IPS-11a (cell line): Measurements from ENCODE around the gene LMBRD2.
"Not testable (repeated sequence)": the region's sequence is repeated elsewhere in the genome, so short reads cannot be mapped to it uniquely, and the experiment has no call there.

Source experiments
- H3K4me3 ChIP-seq: one replicate; pipeline ENCODE4 v1.5.1; 2013; ENCODE audit warnings: low read depth, low read length, control low read depth

The LMBRD2 gene

DNA sequence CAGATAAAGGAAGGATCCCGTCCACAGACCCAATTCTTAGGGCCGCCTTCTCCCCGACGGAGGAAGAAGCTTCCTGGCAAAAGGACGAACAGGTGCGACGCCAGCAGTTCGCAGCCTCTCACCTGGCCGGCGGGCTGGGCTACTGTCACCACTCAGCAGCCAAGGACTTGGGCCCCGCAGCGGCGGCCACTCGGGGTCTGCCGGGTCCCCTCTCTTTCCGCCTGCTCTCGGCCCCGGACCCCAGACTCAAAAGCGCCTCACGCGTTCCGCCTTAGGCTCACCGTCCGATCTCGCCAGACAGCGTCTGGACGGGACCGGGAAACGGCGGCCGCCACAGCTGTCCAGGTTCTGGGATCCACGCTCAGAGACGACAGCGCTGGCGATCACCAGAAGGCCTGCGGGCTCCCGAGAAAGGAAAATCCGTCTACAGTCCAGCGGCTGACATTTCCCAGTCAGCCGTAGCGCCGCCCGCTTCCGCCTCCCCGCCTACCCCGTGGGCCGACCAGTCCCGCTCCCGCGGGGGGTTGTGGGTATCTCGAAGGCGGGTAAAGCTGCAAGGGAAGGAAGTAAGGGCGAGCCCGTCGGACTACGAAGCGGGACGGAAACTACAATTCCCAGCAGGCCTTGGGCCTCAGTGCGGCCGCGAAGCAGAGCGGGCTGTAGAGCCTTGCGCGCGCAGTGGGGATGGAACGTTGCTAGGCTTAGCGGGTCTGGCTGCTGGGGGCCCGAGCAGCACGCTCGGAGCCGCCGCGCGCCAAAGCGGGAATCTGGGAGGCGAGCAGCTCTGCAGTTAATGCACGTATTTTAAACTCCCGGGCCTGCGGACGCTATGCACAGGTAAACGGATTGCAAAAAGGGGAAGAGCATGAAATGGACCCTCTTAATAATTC is at the start of gene LMBRD2, which contains the start of gene SKP2:
Gene LMBRD2 (minus strand): TSS at position 454 of the 890 bp plus-strand sequence. CDS start 8,538 bp downstream, outside the sequence.
Gene SKP2 (plus strand): TSS at position 678 of the 890 bp plus-strand sequence. CDS start 152 bp downstream, at position 830.
- H3K4me3 ChIP-seq: peak within 1 kb of the TSS; percentile 96

DNA sequence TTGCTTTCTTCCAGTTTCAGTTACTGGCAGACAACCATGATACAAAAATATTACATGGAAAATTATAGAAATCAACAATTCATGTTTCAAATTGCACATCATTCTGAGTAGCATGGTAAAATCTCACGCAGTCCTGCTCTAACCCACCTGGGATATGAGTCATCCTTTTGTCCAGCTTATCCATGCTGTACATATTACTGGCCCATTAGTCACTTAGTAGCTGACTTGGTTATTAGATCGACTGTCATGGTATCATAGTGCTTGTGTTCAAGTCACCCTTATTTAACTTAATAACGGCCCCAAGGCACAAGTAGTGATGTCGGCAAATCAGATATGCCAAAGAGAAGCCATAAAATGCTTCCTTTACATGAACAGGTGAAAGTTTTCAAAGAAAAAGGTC is 48.8 kb upstream of the LMBRD2 start:
- no peak overlapping the region for H3K4me3 ChIP-seq

DNA sequence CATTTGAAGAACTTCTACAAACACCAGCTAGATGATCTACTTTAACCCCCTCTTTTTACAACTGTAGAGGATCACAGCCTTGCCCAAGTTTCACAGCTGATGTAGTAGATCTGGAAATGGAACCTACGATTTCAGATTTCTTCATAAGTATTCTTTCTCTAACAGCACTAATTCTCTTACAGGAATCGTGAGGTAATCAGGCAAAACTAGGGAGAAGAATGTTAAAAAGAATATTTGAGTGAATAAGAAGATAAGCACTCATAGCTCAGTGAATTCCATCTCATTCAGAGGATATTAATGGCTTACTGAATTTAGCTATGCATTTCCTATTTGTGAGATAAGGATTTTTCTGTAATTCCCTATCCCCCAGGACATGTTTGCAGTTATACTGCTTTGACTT is 47.9 kb upstream of the LMBRD2 start:
- H3K4me3 ChIP-seq: no peak overlapping the region

DNA sequence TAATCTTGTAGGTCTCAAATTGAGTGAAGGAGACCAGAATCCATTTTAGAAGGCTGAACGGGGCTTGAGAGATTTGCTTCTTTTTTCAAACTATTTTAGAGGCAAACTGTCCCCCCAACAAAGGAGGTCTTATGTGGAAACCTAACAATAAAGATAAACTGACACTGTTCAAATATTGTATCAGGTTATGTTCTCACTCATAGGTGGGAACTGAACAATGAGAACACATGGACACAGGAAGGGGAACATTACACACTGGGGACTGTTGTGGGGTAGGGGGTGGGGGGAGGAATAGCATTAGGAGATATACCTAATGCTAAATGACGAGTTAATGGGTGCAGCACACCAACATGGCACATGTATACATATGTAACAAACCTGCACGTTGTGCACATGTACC is 47.1 kb upstream of the LMBRD2 start:
- H3K4me3 ChIP-seq: not testable (repeated sequence)

DNA sequence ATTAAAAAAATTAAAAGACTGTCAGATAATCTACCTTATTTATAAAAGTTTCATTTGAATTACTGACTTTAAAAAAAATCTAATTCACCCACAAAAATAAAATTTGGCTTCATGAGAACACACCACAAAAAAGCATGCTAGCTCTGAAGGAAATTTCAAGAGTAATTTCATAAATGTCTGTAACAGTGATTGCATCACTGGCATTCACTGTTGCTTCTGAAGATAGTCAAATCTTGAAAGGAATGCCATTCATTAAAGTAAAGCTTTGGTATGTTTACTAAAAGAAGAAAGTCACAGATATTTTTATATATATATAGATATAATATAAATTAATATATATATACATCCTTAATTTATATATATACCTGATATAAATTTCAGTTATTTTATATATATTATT is 46.6 kb upstream of the LMBRD2 start:
- no peak overlapping the region for H3K4me3 ChIP-seq

DNA sequence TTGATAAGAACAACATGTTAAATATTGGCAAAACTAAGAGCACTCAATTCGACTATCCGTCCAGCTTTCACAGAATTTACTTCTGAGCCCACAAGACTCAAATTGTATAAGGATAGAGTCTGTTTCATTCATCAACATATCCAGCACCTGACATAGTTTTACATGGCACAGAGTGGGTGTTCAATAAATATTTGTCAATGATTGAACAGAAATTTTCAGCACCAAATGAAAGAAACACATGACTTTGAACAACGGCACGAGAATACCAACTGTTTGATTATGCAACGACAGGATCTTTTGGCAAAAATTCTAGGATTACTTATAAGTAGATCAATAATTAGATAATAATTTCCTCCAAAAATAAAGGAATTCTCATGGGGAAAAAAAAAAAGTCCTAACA is 42.1 kb upstream of the LMBRD2 start:
- H3K4me3 ChIP-seq: no peak overlapping the region

DNA sequence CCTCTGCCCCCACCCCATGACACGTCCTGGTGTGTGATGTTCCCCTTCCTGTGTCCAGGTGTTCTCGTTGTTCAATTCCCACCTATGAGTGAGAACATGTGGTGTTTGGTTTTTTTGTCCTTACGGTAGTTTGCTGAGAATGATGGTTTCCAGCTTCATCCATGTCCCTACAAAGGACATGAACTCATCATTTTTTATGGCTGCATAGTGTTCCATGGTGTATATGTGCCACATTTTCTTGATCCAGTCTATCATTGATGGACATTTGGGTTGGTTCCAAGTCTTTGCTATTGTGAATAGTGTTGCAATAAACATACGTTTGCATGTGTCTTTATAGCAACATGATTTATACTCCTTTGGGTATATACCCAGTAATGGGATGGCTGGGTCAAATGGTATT is 32.7 kb upstream of the LMBRD2 start:
- not testable (repeated sequence) for H3K4me3 ChIP-seq

DNA sequence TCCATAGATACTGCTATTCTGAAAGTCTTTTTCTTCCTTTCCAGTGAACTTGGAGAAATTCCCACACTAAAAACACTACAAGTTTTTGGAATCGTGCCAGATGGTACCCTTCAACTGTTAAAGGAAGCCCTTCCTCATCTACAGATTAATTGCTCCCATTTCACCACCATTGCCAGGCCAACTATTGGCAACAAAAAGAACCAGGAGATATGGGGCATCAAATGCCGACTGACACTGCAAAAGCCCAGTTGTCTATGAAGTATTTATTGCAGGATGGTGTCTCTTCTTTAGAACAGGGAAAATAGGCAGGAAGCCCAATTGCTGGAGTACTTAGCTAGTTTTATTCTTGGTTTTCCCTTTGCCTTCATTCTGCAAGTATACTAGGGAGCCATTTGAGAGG is 30.1 kb upstream of the LMBRD2 start:
- no peak overlapping the region for H3K4me3 ChIP-seq

DNA sequence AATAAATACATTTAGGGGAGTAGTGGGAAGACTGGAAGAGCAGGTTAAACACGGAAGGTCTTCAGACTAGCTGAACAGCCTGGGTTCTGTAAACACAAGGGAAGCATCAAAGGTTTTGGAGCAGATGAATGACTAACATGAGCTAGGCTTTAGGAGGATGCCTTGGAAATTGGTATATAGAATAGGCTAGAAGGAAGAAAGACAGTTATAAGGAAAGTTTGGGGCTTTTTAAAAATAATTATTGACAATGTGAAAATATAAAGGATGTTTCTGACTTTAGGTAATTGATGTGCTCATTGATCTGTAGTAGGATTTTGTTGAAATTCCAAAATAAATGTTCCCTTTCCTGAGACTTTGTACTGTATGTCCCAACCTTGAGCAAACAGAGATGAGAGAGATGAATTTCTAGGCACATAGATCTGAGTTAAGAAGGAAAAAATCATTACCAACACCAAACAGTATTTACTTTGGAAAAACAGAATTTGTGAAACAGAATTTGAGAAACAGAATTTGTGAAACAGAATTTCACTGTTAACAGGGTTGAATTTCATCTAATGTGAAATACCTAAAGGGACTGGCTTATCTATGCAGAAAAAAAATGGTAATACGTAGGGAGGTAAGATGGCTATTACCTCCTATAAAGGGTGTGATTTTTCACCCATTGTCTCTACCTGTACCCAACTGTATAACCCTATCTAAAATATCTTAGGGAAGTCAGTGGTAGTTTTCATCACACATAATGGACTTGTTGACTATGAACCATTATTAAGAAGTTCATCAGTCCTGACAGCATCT is 29.1 kb upstream of the LMBRD2 start:
- H3K4me3 ChIP-seq: no peak overlapping the region

DNA sequence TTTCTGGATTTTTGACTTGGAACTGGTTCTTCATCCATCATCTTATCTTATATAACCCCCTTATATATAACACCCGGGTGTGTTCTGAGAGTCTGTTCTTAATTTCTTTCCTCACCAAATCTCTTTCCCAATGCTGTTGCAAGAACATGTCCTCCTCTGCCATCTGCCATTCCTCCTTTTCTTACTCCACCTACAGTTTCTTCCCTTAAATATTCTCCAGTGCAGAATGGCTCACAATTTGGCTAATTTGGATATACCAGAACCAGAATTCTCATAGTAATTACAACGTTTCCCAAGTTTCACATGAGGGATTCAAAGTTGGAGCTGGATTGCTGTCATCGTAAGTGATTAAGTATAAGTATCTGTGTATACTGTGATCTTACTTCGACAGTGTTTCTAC is 28.3 kb upstream of the LMBRD2 start:
- H3K4me3 ChIP-seq: no peak overlapping the region

DNA sequence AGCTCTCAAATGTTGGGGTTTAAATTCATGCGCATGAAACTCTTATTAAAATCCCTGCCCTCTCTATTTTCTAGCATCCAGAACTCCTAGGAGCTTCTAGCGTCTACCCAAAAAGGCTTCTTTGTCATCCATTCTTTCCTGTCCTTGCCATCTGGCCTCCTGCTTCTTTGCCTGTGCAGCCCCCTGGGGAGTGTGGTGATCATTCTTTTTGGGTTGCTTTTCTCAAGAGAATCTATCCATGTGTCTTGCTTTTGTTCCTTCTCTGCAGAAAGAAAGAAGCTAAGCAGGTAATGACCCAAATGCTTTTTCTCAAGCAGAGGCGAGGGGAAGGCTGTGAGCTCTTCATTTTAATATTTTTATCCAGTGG is 26.8 kb upstream of the LMBRD2 start:
- H3K4me3 ChIP-seq: no peak overlapping the region

DNA sequence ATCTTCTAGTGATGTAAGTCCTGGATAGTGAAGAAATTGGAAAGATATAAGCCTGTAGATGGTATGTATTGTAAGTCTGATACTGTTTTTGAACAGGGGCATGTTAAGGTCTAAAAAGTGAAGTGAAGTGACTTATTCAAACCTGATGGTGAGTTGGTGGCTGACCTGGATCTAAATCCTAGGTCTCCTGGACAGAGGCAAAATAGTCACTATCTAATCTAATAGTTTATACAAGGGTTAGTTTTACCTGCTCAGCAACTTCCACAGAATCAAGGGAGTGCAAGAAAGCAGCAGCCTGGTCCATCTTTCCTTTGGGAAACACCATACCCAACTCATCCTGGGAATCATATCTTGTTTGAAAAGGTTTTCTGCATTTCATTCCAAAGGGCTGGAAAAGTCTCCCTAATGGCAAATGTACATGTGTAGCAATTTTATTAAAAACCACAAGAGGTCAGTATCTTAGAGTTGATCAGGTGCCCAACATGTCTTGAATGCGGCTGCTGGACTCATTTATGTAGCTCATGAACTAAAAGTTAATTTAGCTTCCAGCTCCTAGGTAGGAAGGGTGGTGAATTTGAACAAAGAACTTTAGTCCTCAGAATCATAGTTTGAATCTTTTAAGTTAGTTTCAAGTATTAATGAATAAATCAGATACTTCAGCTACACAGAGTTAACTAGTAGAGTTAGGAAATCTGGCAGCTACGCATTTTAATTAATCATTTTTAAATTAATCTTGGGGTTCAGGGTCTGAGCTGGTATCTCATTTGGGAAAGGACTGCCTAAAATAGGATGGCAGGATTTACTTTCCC is 26.2 kb upstream of the LMBRD2 start:
- H3K4me3 ChIP-seq: no peak overlapping the region

DNA sequence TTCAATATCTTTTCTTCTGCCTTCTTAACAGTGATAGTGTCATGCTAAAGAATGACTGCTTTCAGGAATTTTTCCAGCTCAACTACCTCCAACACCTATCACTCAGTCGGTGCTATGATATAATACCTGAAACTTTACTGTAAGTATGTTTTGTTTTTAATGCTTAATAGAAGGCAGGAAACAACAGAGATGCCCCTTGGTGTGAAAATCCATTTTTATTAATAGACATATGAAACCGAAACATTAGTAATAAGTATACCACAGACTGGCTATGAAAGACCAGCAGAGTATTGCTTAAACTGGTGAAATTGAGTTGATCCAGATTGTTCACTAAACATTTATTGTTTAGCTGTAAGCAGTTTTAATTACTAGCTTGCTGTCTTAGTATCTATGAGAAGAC is 25.5 kb upstream of the LMBRD2 start:
- H3K4me3 ChIP-seq: no peak overlapping the region

DNA sequence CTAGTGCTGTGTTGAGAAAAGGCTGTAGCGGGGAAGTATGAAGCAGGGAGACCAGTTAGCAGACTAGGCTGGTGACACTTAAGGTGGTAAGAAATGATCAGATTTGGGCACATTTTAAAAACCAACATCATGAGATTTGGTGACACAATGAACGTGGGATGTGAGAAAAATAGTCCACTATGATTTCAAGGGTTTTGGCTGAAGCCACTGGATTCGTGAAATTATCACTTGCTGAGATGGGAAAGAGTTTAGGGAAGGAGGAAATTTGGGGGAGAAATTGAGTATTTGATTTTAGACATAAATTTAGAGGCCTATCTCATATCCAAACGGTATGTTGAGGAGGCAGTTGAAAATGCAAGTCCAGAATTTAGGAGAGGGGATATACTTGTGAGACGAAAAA is 23.4 kb upstream of the LMBRD2 start:
- no peak overlapping the region for H3K4me3 ChIP-seq

DNA sequence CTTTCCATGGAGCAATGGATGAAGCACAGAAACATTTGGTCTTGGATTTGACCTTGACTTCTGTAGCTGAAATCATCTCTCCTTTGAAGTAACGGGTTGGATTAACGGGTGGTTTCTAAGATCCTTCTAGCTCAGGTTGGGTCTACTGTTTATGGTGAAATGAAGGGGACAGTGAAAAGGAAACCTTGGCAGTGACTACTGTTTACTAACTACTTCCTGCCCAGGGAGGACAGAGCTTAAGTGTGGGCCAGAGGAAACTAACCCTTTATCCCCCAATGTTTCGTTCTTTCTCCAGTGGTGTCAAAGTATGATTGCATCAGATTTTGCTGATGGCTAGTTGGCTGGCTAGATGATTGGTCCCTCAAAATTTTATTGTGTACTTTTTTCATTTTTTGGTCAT is 22.4 kb upstream of the LMBRD2 start:
- no peak overlapping the region for H3K4me3 ChIP-seq

DNA sequence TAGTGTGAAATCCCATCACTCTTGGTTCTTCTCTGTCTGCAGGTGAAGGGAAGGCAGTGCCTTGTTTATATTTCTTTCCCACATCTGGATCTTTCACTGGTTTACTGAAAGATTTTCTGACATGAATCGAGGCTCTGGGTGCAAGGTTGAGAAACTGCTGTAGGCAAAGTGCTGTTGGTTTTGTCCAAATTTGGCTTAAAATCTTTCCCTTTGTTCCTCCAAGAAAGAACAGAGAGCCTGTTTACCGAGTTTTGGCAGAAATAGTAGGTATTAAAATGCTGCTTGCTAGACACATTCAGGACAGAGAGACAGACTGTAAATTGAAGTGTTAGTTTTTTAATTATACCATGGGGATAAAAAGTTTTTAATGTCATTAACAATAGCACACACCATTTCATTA is 21.7 kb upstream of the LMBRD2 start:
- H3K4me3 ChIP-seq: no peak overlapping the region

DNA sequence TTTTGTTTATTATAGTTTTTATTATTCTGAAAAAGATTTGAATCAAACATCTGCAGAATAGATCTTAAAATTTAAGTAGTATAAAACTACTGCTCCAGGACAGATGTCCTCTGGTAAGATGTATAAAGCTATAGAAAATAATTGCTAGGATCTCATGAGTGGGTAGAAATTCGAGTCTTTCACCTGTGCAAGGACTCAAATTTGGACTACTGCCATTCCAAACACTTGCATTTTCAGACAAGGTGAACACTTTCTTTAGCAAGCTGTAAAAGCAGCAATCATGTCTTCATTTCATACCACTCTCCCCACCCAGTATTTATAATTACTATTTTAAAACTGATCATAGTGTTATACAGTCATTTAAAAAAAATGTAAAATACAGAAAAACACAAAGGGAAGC is 20.9 kb upstream of the LMBRD2 start:
- H3K4me3 ChIP-seq: no peak overlapping the region

DNA sequence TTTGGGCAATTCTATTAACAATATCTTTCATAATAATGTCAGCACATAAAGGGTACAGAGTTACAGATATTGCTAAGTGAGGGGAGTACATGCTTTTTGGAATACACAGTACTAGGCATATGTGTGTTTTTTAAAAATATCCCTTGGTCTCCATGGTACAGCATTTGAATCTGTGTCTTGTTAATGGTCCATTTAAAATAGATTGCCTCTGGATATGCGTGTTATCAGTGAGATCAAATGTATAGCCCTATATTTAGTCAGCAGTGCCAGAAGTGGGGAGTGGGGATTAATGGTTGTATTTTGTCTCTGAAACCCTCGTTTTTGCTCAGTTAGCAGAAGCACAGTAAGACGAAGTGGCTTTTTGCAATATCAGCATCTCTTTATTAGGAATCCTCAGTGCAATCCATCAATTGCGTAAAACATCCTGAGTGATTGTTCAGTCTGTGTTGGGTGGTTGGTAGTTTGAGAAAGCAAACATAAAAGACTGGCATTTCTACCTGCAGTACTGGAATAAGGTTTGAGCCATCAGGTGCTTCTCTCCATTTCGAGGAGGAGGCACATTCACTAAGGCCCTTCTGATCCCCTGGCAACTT is 19.2 kb upstream of the LMBRD2 start:
- no peak overlapping the region for H3K4me3 ChIP-seq

DNA sequence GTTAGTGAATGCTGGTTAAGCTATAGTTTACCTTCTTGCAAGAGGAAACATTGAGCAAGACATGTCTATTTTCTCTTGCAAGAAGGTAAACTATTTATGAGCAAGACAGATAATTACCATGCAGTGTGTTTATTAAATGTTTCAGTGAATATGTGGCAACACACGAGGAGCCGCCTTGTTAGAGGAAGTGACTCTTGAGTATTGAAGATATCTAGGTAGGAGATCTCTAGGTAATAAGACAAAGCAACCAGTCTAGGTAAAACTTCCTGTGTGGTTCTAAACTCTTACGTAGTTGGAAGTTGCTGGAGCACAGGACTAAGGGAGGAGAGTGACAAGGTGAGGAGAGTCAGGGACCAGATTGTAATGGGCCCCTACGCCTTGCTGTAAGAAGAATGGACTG is 17.1 kb upstream of the LMBRD2 start:
- no peak overlapping the region for H3K4me3 ChIP-seq

DNA sequence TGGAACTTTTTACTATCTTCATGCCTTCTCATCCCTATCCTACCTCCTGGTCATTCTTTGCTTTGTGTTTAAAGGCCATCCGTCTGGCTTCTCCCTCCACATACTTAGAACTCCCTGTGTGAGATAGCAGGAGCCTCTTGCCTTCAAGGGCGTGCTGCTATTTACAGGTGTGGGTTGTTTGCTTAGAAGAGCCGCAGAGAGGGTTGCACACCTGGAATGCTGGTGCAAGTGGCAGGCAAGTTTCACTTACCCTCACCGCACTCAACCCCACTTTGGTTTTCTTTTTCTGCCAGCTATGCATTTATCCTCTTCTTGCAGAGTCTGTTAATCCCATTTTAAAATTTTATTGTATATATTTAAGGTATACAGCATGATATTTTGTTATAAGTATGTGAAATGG is 12.8 kb upstream of the LMBRD2 start:
- H3K4me3 ChIP-seq: no peak overlapping the region
